HG03060 (cell line): ENCODE data around the gene UPK1A.
A peak's percentile ranks its signal among the peaks of the same experiment; 100 is the strongest.

Source experiments
- ATAC-seq: cut with Tn5 transposase; IDR thresholded peaks from one replicate; pipeline ENCODE4 v1.9.1; 2021; ENCODE audit warnings: low read depth, moderate number of reproducible peaks; ENCODE audit not compliant: unreplicated experiment

UPK1A gene

DNA sequence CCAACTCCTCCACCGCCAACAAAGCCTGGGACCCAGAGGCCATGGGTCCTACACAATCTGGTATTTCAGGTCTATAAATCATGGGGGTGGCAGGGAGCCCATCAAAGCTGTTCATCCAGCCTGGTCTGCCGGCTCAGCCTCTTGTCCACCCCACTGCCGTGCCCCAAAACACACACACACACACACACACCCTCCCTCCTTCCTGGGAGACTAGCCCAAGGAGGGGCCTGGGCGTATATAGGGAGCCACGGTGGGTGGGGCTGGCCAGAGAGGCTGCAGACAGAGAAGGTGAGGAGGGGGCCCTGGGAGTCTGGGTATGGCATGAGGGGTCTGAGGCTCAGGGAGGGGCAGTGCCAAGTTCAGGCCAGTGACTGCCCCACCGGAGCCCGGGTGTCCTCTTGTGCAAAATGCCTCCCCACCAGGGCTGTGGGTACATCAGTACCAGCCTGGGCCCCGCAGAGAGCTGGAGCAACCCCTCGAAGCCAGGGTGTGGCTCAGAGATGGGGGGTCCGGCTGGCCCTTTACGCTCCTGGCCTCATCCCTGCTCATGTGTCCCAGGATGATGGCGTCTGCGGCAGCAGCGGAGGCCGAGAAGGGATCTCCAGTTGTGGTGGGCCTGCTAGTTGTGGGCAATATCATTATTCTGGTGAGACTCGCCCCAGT lies at the start of gene UPK1A:
Gene UPK1A (plus strand): TSS at position 267 of the 663 bp plus-strand sequence. CDS start 296 bp downstream, at position 563.
- ATAC-seq, result no peak

DNA sequence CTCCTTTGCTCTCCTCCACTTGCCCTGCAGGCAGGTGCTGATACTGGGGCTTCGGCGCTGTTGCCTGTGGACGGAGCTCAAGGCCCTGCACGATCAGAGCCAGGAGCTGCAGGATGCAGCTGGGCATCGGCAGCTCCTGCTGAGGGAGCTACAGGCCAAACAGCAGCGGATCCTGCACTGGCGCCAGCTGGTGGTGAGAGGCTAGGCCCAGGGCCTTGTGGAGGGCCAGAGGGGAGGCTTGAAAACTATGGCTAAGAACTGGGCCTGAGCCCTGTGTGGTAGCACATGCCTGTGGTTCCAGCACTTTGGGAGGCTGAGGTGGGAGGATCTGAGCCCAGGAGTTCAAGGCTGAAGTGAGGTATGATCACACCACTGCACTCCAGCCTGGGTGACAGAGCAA lies 47.5 kb upstream of the UPK1A start:
- ATAC-seq, result no peak

DNA sequence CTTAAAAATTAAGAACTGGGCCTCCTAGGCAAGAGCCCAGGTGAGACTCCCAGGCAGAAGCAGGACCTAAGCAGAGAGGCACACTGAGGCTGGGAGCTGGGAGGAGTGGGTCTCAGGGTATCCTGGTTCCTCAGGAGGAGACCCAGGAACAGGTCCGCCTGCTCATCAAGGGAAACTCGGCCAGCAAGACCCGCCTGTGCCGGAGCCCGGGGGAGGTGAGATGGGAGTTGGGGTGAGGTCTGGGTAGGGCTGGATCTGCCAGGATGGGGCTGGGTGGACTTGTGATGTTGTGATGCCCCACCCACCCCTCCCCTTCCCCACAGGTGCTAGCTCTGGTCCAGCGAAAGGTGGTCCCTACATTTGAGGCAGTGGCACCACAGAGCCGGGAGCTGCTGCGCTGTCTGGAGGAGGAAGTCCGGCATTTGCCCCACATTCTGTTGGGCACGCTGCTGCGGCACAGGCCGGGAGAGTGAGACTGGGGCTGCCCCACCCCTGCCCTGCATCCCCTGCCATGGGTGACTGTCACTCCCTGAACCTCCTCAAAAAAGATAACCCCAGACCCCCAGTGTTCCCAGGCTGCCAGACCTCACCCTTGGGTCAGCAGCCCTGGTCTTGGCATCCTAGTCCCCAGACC lies 46.9 kb upstream of the UPK1A start:
- no peak for ATAC-seq

DNA sequence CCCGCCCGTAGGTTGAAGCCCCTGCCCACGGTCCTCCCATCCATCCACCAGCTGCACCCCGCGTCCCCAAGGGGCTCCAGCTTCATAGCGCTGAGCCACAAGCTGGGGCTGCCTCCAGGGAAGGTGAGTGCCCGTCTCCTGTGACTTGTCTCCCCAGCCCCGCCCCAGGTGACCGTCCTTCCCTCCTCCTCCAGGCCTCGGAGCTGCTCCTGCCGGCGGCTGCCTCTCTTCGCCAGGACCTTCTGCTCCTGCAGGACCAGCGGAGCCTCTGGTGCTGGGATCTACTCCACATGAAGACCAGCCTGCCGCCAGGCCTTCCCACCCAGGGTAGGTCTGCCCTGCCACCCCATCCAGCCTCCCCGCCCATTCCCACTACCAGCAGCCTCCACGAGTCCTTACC lies 46.3 kb upstream of the UPK1A start:
- no peak for ATAC-seq

DNA sequence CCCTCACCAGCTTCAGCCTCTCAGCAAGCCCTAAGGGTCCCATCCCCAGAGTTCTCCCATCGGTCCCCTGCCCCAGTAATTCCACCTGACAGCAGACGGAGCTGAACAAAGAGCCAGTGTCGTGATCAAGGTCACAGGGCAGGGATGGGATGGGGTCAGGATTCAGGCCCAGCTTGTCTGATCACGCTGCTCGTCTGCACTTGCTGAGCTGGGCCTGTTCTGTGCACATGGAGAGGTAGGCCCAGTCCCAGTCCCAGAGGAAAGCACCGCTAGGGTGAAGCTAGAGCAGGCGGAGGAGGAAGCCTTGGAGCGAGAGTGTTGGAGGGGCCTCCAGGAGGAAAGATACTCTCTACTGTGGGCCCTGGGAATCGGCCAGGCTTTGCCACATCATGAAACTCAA lies 44.6 kb upstream of the UPK1A start:
- no peak for ATAC-seq

DNA sequence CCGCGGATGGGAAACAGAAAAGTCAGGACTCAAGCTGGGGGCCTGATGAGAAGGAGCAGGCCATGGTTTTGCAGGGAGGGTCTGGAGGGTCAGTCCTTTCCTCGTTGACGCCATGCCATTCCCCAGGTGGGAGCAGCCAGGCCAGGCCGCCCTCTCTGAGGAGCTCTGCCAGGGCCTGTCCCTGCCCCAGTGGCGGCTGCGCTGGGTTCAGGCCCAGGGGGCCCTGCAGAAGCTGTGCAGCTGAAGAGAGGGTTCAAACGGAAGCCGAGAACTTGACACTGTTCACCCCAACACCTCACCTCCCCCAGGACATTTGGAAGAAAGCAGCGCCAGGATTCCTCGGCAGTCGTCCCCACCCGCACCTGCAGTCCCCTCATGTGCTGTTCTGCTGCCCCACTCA lies 43.6 kb upstream of the UPK1A start:
- no peak for ATAC-seq

DNA sequence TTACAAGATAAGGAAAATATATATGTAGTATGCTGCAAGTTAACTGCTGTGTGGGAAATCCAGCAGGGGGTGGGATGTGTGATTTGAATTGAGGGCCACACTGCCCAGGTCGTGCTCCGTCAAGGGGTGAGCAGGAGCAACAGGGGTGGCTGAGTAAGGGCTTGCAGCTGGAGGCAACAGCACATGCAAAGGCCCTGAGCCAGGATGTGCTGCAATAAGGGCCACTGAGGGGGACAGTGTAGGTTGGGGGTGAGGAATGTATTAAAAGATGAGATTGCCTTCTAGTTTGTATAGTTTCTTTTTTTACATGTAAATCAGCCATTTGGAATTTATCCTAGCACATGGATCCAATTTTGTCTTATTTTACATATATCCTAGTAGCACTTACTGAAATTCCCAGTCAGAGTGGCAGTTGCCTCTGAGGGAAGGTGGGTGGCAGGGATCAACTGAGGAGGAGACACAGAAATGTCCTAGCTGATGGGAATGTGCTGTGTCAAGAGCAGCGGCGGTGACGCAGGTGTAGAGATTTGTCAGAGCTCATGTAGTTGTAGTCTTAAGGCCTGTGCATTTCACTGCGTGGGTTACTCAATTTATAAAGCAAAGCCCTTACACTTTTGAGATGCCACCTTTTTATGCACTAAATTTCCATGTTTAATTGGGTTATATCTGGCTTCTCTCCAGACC lies 42.8 kb upstream of the UPK1A start:
- no peak for ATAC-seq

DNA sequence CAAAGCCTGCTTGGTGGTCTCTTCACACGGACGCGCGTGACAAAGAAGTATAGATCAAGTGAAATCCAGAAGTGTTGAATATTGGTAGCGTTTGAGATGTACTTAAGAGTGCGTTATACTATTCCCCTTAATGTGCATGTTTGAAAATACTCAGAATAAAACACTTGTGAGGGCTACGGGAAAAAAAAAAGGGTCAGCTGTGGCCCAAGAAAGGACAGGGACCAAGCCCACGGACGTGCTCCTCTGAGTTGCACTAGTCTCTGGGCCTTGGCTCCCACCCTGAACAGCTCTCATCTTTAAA lies 38.1 kb upstream of the UPK1A start:
- ATAC-seq, result no peak

DNA sequence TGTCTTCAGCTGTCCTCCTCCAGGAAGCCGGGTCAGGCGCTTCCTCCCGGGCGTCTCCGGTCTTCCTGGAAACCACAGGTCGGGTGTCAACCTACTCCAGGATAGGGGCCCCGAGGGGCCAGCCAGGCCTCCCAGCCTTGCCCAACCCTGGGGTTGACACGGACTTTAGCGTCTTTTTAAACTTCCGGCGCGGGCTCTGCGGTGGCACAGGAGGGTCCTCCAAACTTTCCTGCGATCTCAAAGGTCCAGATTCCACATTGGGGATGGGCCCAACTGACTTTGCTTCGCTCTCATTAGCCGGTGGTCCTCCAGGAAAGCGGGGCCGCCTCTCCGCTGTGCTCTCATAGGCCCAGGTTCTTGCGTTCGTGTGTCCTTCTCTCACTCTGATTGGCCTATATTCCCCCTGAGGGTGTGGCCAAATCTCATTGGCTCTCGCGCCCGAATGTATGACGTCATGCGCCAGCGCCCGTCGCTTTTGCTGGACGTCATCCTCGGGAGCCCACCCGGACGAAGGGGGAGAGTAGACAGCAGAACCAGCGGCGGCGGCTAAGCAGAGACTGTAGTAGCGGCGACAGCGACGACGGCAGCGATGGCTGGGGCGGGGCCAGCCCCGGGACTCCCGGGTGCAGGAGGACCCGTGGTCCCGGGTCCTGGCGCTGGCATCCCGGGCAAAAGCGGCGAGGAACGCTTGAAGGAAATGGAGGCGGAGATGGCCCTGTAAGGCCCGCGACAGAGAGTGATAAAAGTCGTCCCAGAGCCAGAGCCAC lies 37.6 kb upstream of the UPK1A start, which contains the start of gene RBM42:
Gene RBM42 (plus strand): TSS at position 472 of the 767 bp plus-strand sequence. CDS start 118 bp downstream, at position 590.
- peak; percentile 94 for ATAC-seq

DNA sequence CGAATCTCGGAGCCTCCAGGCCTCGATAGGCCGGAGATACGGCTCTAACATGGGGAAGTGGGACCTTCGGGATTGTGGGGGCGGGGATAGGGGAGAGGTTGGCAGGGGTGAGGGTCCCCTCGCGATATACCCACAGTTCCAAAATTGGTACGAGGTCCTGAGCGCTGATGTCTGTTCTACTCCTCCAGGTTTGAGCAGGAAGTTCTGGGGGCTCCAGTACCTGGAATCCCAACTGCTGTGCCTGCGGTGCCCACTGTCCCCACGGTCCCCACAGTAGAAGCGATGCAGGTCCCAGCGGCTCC lies 37.0 kb upstream of the UPK1A start:
- ATAC-seq, result no peak

DNA sequence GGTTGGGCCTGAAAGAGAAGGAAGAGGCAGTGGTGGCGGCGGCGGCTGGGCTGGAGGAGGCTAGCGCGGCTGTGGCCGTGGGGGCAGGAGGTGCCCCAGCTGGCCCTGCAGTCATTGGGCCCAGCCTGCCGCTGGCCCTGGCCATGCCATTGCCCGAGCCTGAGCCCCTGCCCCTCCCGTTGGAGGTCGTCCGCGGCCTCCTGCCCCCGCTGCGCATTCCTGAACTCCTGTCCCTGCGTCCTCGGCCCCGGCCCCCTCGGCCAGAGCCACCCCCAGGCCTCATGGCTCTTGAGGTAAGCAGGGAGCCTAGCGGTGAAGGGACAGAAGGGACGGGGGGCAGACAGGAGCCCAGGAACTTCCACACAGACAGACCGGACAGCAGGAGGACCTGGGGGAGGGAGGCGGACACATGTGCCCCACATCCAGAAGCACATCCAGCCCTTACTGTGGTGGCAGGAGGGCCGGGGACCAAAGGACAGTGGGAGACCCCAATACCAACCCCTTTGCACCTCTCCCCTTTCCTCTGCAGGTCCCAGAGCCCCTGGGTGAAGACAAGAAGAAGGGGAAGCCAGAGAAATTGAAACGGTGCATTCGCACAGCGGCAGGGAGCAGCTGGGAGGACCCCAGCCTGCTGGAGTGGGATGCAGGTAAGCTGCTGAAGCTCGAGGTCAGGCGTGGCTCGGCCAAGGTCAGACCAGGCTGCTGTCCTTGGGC lies 32.4 kb upstream of the UPK1A start:
- no peak for ATAC-seq

DNA sequence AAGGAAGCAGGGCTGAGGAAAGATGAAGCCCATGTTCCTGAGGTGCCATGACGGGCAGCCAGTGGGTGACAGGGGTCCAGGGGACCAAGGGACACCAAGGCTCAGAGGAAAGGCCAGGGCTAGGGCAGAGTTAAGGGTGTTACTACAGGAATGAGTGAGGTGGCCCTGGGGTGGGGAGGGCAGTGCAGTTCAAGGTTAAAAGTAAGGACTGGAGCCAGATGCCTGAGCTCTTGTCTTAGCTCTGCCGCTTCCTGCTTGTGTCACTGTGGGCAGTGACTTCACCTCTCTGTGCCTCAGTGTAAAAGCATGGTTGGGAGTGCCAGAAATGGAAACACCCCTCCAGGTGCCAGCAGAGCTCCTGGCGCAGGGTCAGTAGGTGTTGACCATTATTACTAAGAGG lies 29.7 kb upstream of the UPK1A start:
- no peak for ATAC-seq

DNA sequence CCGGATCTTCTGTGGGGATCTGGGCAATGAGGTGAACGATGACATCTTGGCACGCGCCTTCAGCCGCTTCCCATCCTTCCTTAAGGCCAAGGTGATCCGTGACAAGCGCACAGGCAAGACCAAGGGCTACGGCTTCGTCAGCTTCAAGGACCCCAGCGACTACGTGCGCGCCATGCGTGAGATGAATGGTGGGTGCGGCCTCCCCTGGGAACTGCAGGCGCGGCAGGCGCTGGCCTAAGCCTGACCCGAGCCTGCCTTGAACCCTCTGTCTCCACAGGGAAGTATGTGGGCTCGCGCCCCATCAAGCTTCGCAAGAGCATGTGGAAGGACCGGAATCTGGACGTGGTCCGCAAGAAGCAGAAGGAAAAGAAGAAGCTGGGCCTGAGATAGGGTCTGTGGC lies 29.2 kb upstream of the UPK1A start:
- ATAC-seq, result no peak

DNA sequence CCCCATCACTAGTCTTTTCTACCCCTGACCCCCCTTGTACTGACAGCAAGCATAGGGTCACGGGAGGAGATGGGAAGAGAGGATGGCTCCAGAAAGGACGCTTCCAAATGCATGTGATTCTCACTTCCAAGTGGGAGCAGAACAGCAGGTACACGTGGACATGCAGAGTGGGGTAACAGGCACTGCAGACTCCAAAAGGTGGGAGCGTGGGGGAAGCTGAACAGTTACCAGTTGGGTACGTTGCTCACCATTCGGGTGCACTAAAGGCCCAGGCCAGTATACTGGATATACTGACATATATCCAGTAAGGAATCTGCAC lies 27.0 kb upstream of the UPK1A start:
- ATAC-seq, result no peak

DNA sequence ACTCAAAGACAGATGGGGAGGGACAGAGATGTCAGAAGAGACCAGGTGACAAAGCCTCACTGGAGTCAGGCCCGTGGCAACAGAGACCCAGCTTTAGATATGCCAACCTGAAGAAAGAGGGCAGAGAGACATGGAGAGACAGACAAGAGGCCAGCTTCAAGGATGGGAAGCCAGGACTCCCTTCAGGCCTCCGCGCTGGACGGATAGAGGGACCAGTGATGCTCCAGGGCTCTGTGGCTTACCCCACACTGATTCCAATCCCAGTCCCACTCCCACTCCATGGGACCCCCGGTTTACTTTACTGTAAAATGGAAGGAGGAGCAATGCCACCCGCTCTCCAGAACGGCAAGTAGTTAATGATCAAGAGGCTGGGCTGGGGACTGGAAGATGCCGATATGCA lies 26.5 kb upstream of the UPK1A start:
- ATAC-seq, result no peak

DNA sequence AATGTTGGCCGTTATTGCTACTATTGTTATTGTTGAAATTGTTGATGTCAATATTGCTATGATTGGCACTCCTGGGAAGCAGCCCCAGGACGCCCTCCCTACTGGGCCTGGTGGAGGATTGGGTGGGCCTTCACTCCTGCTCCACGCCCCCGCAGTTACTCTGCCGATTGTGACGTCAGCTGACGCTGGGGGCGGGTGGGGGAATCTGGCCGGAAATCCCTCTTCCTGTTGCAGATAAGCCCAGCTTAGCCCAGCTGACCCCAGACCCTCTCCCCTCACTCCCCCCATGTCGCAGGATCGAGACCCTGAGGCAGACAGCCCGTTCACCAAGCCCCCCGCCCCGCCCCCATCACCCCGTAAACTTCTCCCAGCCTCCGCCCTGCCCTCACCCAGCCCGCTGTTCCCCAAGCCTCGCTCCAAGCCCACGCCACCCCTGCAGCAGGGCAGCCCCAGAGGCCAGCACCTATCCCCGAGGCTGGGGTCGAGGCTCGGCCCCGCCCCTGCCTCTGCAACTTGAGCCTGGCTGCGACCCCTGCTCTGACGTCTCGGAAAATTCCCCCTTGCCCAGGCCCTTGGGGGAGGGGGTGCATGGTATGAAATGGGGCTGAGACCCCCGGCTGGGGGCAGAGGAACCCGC lies 24.7 kb upstream of the UPK1A start, which contains the start of gene ETV2:
Gene ETV2 (plus strand): TSS at position 231 of the 637 bp plus-strand sequence. CDS start 716 bp downstream, outside the sequence.
- ATAC-seq, result no peak

DNA sequence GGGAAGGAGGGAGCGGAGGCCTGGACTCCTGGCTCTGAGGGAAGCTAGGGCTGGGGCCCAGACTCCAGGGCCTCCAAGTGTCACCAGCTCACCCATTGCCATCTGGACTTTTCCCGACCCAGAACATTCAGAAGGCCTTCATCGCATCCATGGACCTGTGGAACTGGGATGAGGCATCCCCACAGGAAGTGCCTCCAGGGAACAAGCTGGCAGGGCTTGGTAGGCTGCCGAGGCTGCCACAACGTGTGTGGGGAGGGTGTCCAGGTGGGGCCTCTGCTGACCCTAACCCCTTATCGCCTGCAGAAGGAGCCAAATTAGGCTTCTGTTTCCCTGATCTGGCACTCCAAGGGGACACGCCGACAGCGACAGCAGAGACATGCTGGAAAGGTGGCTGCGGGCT lies 24.0 kb upstream of the UPK1A start:
- no peak for ATAC-seq

DNA sequence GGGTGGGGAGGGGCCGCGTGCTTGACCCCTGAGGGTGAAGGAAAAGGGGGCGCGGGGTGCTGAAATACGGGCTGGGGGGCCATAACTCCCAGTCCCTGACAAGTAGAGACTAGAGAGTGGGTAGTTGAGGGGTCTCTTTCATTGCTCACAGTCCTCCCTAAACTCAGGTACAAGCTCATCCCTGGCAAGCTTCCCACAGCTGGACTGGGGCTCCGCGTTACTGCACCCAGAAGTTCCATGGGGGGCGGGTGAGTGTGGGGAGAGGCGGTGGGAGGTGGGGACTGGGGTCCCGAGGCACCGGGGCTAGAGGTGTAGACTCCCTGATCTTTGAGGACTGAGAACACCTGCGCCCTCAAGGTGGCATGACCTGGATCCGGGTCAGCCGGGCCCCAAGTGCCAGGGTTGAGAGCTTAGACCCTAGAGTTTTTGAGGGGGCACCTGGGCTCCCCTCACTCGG lies 23.5 kb upstream of the UPK1A start:
- no peak for ATAC-seq

DNA sequence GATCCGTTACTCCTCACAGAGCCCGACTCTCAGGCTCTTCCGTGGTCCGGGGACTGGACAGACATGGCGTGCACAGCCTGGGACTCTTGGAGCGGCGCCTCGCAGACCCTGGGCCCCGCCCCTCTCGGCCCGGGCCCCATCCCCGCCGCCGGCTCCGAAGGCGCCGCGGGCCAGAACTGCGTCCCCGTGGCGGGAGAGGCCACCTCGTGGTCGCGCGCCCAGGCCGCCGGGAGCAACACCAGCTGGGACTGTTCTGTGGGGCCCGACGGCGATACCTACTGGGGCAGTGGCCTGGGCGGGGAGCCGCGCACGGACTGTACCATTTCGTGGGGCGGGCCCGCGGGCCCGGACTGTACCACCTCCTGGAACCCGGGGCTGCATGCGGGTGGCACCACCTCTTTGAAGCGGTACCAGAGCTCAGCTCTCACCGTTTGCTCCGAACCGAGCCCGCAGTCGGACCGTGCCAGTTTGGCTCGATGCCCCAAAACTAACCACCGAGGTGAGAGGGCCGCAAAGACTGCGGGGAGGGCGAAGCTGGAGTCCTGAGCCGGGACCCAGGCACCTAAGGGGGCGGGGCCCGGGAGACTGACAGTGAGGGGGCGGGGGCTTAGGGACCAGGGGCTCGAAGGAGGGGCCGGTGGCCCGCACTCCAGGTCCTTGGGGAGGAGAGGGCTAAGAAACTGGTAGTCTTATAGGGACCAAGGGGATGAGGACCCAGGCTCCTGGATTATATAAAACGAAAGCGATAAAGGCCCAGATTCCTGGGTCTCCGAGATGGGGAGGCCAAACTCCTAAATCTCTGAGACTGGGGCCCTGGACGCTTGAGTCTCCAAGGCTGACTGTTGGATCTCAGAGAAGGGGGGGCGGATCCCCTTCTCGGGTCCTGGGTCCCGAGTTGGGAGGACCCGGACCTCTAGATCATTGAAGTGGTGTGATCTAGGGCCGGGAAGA lies 22.8 kb upstream of the UPK1A start:
- ATAC-seq, result no peak
